Motor neuron (in vitro differentiated cells): Measurements from ENCODE around the gene AMBRA1. TPM values are rescaled to one million over a fixed set of nuclear protein-coding genes. Genes with fewer than 3 reads are reported as not detected.

Source experiments
- ATAC-seq, 8 experiments: fragments of 200-7000 bp; cut with Tn5 transposase; replicated peaks in 6 of 8; 2 replicates each; pipeline ENCODE4 v1.8.0; 2021; ENCODE audit warnings: mild to moderate bottlenecking in 8 of 8, moderate library complexity in 8 of 8
- H3K27ac ChIP-seq, 2 donors: fragments of 250-450 bp; sonication (Bioruptor Pico); 2 replicates each; pipeline ENCODE4 v1.9.0; 2021; ENCODE audit warnings: antibody characterized with exemption in 2 of 2, mild to moderate bottlenecking in 2 of 2, moderate library complexity in 1 of 2
- H3K4me1 ChIP-seq, 2 donors: fragments of 250-450 bp; sonication (Bioruptor Pico); replicated peaks in 1 of 2; 2 replicates each; pipeline ENCODE4 v1.6.1; 2021; ENCODE audit warnings: antibody characterized with exemption in 2 of 2, mild to moderate bottlenecking in 2 of 2, moderate library complexity in 1 of 2
- H3K4me3 ChIP-seq, 5 donors: fragments of 250-450 bp; sonication (Bioruptor Pico); 2 replicates each; pipeline ENCODE4 v1.9.0; 2021; ENCODE audit warnings: antibody characterized with exemption in 5 of 5, mild to moderate bottlenecking in 5 of 5, moderate library complexity in 4 of 5
- WGBS, 10 experiments: fragments of 450-650 bp; shearing (Covaris generic); methylation state at CpG; one replicate each; pipeline ENCODE4 v1.0.0; 2022; 5-methylcytosine and 5-hydroxymethylcytosine counted together
- in situ Hi-C, 9 experiments: fragments of 400-800 bp; cut with MboI; loops; one replicate each; pipeline ENCODE4 v1.15.0; 2021; ENCODE audit warnings: low sequenced_read_pairs in 9 of 9, low pct_unique_long_range_greater_than_20kb in 2 of 9; ENCODE audit not compliant: unreplicated experiment in 9 of 9
- total RNA-seq, 8 experiments: library from RNA; unstranded; fragments of 300-600 nt; gene quantifications; 2 replicates each; pipeline versions ENCODE4 v1.2.3 to v1.2.4, GENCODE V29; 2022

AMBRA1 gene
- total RNA-seq, 8 experiments from 2014 or later = 20.2 to 44.3 (median 24.9) TPM

GRCh38 chr11:46607516-46607915 lies 13.7 kb upstream of the AMBRA1 start:
- ATAC-seq = peak in 1 of 8 experiments; percentile 50
- no peak overlapping the region for H3K4me3 ChIP-seq
- 10 to 100% (median 83%) methylated on average over 1 of the region's 1 CpG for WGBS, 10 experiments
- H3K4me1 ChIP-seq = peaks cover 11 to 14% of the 10 kb centered on the region in 2 donors
- no peak overlapping the region for H3K27ac ChIP-seq
- in situ Hi-C loops = no loop called here

- H3K4me1 ChIP-seq = no peaks in the 10 kb centered on the region
- no peak overlapping the region for H3K4me3 ChIP-seq
- in situ Hi-C loops = no loop called here
- no peak for ATAC-seq
- H3K27ac ChIP-seq = no peak overlapping the region
- WGBS, 10 experiments = 100% methylated on average over 1 of the region's 1 CpG; no CpG with 5 or more reads in 6 of the 10 experiments
Measured at GRCh38 chr11:46604796-46605195, 11.0 kb upstream of the AMBRA1 start.

- 83 to 98% (median 93%) methylated on average over 5 to 15 of the region's 15 CpGs; no CpG with 5 or more reads in 2 of the 10 experiments for WGBS, 10 experiments
- no peak for ATAC-seq
- in situ Hi-C loops = no loop called here
- Histone ChIP-seq H3K4me3 (no peak overlapping the region), H3K4me1 (no peaks in the 10 kb centered on the region), H3K27ac (no peak overlapping the region)
Measured at GRCh38 chr11:46603704-46604308, 10.0 kb upstream of the AMBRA1 start.

GRCh38 chr11:46601129-46601528 lies 7.3 kb upstream of the AMBRA1 start:
- no peaks in the 10 kb centered on the region for H3K4me1 ChIP-seq
- H3K27ac ChIP-seq = no peak overlapping the region
- peak in 3 of 8 experiments; percentile 30 to 66 (median 50) for ATAC-seq
- 20 to 100% (median 85%) methylated on average over 1 of the region's 1 CpG; no CpG with 5 or more reads in 4 of the 10 experiments for WGBS, 10 experiments
- no peak overlapping the region for H3K4me3 ChIP-seq
- in situ Hi-C loops = no loop called here

GRCh38 chr11:46600194-46600960 lies 6.6 kb upstream of the AMBRA1 start:
- no peak overlapping the region for H3K27ac ChIP-seq
- 42 to 100% (median 82%) methylated on average over 1 to 3 of the region's 3 CpGs for WGBS, 10 experiments
- no peaks in the 10 kb centered on the region for H3K4me1 ChIP-seq
- in situ Hi-C loops = no loop called here
- no peak for ATAC-seq
- H3K4me3 ChIP-seq = no peak overlapping the region

- Histone ChIP-seq H3K27ac (no peak overlapping the region), H3K4me3 (no peak overlapping the region), H3K4me1 (no peaks in the 10 kb centered on the region)
- peak in 1 of 8 experiments; percentile 43 for ATAC-seq
- WGBS, 10 experiments = 51 to 93% (median 88%) methylated on average over 5 to 8 of the region's 8 CpGs
- in situ Hi-C loops = no loop called here
Measured at GRCh38 chr11:46599340-46600193, 5.7 kb upstream of the AMBRA1 start.

GRCh38 chr11:46597609-46598219 lies 3.9 kb upstream of the AMBRA1 start:
- Histone ChIP-seq H3K4me3 (no peak overlapping the region), H3K4me1 (peaks cover under 1 to 3% of the 10 kb centered on the region in 2 donors), H3K27ac (no peak overlapping the region)
- ATAC-seq = no peak
- WGBS, 10 experiments = 61 to 100% (median 81%) methylated on average over 1 to 6 of the region's 6 CpGs; no CpG with 5 or more reads in 1 of the 10 experiments
- in situ Hi-C loops = no loop called here

GRCh38 chr11:46597155-46597554 lies 3.3 kb upstream of the AMBRA1 start:
- Histone ChIP-seq H3K27ac (no peak overlapping the region), H3K4me3 (no peak overlapping the region), H3K4me1 (peaks cover 5 to 9% of the 10 kb centered on the region in 2 donors)
- 83 to 100% (median 100%) methylated on average over 1 of the region's 1 CpG; no CpG with 5 or more reads in 7 of the 10 experiments for WGBS, 10 experiments
- in situ Hi-C loops = no loop called here
- ATAC-seq = no peak

GRCh38 chr11:46594785-46595184 lies 962 bp upstream of the AMBRA1 start:
- Histone ChIP-seq H3K4me3 (no peak overlapping the region), H3K4me1 (peaks cover 5 to 17% of the 10 kb centered on the region in 2 donors), H3K27ac (no peak overlapping the region)
- no peak for ATAC-seq
- in situ Hi-C loops = no loop called here
- WGBS, 10 experiments = 87 to 100% (median 90%) methylated on average over 1 to 9 of the region's 10 CpGs; no CpG with 5 or more reads in 3 of the 10 experiments

- peaks cover 5 to 17% of the 10 kb centered on the region in 2 donors for H3K4me1 ChIP-seq
- in situ Hi-C loops = no loop called here
- peak overlapping the region; percentile 67 to 87 (median 73) for H3K4me3 ChIP-seq
- peak overlapping the region in 1 of 2 donors; percentile 40 for H3K27ac ChIP-seq
- ATAC-seq = no peak
- WGBS, 10 experiments = 20 to 69% (median 42%) methylated on average over 2 to 3 of the region's 3 CpGs; no CpG with 5 or more reads in 1 of the 10 experiments
Measured at GRCh38 chr11:46594374-46594700, 514 bp upstream of the AMBRA1 start.

- peaks cover 5 to 17% of the 10 kb centered on the region in 2 donors for H3K4me1 ChIP-seq
- H3K4me3 ChIP-seq = no peak overlapping the region
- H3K27ac ChIP-seq = no peak overlapping the region
- peak in 1 of 8 experiments; percentile 20 for ATAC-seq
- WGBS, 10 experiments = 21 to 98% (median 83%) methylated on average over 1 to 9 of the region's 11 CpGs; no CpG with 5 or more reads in 1 of the 10 experiments
- in situ Hi-C loops = no loop called here
Measured at GRCh38 chr11:46590740-46591605, 2.9 kb downstream of the AMBRA1 start.

GRCh38 chr11:46588915-46589314 lies 4.9 kb downstream of the AMBRA1 start:
- peaks cover 5 to 17% of the 10 kb centered on the region in 2 donors for H3K4me1 ChIP-seq
- no peak overlapping the region for H3K27ac ChIP-seq
- H3K4me3 ChIP-seq = no peak overlapping the region
- in situ Hi-C loops = no loop called here
- ATAC-seq = no peak
